Stimulated activated naive CD4-positive, alpha-beta T cell (primary cell): Measurements from ENCODE around the gene PDAP1.
"Not testable (repeated sequence)": the region's sequence is repeated elsewhere in the genome, so short reads cannot be mapped to it uniquely, and the experiment has no call there.

Source experiments
- DNase-seq, 6 experiments: peaks; one replicate each; lab custom pipeline; 2025; lab: John Stamatoyannopoulos, UW

The PDAP1 gene

DNA sequence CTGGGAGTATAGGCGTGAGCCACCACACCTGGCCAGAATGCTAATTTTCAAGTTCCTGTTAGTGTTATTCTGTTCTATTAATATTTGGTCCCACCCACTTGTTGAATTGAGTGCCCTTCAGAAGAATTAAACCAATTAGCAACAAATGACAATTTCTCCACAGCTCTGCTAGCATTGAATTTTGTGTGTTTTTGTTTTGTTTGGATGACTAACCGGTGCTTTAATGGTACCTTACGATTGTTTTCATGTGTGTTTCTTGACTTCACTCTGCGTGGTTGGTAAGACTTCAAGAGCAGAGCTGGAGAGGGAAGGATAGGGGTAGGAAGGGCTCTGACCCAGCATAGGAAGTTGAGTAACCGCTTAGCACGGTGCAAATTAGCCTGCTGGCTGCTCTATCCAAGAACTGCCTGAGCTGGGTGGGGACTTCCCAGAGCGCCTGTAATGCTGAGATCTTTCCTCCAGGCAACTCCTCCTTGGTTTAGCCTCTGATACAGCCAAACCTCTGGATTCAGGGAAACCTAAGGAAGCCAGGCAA, 29.3 kb downstream of the PDAP1 start:
- DNase-seq, result peak; percentile 10 to 62 (median 38)

DNA sequence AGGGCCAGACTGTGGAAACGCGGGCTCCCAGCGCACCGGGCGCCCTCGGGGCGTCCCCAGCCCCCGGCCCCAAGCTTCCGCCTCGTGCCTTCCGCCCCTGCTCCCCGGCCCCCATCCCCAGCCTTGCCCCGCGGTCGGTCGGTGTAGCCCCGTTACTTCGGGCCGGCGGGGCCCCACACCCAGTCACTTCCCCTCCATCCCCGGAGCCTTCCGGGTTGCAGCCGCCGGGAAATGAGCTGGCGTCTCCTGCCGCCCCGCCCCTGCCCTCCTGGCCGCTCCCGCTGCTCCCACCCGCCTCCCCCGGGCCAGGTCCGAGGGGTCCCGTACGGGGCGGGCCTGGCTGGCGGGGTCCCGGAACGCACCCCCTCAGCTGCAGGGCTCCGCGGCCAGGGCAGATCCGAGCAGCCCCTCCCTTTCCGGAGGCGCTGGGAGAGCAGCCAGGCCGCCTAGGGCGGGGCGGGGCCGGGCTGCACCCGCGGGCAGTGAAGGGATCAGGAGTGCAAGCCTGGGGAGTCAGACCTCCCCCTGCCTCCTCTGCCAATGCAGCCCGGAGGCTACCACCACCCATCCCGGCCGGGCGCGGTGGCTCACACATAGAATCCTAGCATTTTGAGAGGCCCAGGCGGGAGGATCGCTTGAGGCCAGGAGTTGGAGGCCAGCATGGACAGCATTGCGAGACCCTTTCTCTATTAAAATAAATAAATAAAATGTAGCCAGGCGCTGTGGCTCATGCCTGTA, 33.2 kb downstream of the PDAP1 start:
- DNase-seq, result peak; percentile 16 to 67 (median 52)

DNA sequence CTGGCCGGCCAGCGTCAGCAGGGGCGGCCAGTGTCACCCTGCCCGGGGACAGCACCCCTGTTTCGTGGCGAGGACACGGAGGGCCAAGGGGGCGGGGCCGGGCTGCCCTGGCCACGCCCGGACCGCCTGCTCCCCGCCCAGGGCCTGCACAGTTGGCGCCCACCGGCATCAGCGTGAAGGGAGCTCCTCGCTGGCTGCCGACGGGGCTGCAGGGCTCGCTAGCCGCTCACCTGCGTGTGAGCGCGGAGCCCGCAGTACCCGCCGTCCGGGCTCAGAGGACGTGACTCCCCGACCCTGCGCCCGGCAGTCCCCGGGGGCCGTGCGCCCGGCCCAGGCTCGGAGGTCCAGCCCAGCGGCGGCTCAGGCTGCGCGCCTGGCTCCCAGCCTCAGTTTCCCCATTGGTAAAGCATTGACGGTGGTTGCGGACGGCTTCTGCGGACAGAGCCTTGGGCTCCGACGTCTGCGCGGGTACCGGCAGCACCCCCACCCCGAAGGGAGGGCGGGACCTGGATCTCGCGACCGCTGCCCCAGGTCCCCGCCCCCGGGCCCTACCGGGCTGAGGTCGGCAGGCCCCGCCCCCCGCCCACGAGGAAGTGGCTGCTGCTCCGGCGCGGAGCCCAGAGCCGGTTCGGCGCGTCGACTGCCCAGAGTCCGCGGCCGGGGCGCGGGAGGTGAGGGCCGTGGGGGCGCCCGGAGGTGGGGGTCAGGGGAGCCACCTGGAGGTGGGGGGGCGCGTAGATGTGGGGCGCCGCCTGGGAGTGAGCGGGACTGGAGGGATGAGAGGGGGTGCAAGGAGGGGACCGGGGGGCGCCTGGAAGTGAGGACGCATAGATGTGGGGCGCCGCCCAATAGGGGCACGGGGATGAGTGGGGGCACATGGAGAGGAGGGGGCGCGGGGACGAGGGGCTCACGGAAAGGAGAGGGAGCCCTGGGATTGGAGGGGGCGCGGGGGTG, 34.0 kb downstream of the PDAP1 start, which contains the start of gene ARPC1B:
ARPC1B (plus strand) TSS at position 620 of the 954 bp plus-strand sequence. CDS start 10,985 bp downstream, outside the sequence.
- peak; percentile 68 to 82 (median 80) for DNase-seq

GRCh38 chr7:99373091-99374066, 35.0 kb downstream of the PDAP1 start:
- DNase-seq, result no peak

DNA sequence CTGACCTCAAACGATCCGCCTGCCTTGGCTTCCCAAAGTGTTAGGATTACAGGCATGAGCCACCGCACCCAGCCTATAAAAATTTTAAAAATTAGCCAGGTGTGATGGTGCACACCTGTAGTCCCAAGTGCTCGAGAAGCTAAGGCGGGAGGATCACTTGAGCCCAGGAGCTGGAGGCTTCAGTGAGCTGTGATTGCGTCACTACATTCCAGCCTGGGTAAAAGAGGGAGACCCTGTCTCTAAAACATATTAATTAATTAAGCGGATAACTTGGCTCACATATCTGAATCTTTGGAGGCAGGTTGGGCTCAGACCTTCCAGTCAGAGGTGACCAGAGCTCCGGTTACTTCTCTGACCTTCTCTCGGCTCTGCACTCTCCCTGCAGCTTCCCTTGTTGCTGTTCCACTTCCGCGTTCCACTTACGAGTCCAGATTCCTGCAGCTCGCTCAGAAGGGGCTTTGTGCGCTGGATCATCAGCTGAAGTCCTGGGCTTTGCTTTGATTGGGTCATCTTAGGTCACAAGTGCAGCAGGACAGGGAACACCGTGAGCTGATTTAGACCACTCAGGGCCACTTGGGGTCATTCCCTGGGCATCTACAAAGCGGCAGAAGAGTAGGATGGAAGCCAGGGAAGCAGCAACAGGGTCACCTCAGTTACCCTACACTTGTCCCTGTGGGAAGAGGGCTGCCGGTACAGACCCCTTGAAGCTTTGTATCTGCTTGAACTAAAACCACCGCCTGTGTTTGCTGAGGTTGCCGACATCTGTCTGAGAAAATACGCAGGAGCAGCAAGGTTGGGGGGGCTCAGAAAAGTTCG, 35.9 kb downstream of the PDAP1 start:
- DNase-seq, result no peak

GRCh38 chr7:99371376-99371920, 36.9 kb downstream of the PDAP1 start:
- no peak for DNase-seq

DNA sequence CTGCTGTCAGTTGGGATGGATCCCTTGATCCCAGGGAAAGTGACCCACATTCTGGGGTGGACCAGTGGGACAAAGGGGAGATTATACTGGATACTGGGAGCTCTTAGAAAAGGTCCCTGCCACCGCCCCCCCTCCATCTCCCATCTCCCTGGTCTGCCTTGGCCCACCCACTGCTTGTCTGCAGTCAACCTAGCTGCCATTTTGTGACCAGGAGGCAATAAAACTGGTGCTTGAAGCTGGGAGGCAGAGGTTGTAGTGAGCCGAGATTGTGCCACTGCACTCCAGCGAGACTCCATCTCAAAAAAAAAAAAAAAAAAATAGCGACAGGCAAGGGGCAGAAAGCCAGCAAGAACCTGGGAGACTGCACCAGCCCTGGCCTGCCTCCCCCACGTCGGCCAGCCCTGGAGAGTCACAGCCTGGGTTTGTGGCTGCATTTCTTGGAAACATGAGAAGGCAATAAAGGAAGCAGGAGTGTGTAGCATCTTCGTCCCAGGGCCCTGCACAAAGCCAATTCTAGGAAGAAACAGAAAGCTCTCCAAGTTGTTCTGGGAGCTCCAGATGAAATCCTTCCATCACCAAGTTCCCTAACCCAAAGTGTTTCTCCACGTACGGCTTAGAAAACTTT, 38.5 kb downstream of the PDAP1 start:
- DNase-seq, result no peak

DNA sequence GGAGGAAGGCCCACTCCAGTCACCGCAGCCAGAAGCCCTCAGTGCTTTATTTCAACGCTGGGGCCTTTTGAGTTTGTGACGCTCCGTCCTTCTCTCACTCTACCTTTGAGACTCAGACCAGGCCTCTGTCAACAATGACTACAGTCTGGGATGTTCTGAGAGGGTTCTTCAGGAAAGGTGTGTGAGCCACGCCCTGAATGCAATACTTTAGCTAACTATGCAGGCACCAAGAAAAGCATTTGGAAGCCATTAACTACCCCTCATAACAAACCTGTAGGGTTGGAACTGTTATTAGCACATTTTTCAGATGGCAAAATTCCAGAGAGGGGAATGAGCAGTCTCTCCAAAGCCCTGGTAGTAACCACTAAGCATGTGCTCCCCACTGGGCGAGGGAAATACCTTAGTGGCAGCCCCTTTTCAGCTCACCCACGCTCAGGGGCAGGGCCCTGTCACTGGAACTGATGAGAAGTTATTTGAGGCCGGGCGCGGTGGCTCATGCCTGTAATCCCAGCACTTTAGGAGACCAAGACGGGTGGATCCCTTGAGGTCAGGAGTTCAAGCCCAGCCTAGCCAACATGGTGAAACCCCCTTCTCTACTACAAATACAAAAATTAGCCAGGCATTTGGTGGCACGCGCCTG, 39.5 kb downstream of the PDAP1 start:
- no peak for DNase-seq

GRCh38 chr7:99366646-99367045, 41.8 kb downstream of the PDAP1 start:
- DNase-seq, result no peak

GRCh38 chr7:99365318-99366141, 42.9 kb downstream of the PDAP1 start:
- peak; percentile 32 to 67 (median 60) for DNase-seq

- DNase-seq, result no peak
Measured at GRCh38 chr7:99363286-99363685, 45.1 kb downstream of the PDAP1 start.

DNA sequence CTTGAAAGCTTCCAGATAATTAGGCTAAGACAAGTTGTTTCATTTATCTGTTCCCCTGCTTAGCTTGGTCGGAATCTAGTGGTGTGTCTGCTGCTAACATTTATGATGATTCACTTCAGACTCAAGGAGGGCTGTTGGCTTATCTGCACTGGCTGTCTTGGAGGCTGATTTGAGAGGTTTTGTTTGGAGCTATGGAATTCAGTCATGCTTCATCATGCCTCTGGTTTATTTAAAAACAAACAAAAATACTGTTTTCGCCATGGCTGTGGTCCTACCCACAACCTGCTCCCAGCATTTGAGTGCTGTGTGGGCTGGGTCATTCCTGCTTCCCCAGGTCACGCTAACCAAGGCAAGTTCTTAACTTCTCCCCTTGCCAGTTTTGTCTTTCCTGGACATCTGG, 45.6 kb downstream of the PDAP1 start:
- no peak for DNase-seq

GRCh38 chr7:99359465-99360154, 48.8 kb downstream of the PDAP1 start:
- DNase-seq, result no peak

DNA sequence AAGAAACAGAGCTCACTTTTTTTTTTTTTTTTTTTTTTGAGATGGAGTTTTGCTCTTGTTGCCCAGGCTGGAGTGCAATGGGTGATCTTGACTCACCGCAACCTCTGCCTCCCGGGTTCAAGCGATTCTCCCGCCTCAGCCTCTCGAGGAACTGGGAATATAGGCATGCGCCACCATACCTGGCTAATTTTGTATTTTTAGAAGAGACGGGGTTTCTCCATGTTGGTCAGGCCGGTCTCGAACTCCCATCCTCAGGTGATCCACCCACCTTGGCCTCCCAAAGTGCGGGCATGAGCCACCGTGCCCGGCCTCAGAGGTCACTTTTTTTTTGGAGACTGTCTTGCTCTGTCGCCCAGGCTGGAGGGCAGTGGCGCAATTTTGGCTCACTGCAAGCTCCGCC, 49.9 kb downstream of the PDAP1 start:
- not testable (repeated sequence) for DNase-seq

GRCh38 chr7:99357701-99358490, 50.5 kb downstream of the PDAP1 start:
- no peak for DNase-seq

DNA sequence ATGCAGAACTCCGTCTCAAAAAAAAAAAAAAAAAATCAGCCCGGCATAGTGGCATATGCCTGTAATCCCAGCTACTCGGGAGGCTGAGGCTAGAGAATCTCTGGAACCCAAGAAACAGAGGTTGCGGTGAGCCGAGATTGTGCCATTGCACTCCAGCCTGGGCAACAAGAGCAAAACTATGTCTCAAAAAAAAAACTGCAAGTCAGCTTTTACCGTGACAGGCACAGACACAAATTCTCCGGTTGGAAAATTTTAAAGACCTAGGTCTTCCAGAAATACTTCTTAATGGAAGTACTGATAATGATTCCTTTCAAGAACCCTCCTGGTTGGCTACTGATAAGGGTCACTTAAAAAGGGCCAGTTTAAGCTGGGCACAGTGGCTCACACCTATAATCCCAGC, 53.3 kb downstream of the PDAP1 start:
- no peak for DNase-seq

- DNase-seq, result no peak
Measured at GRCh38 chr7:99352247-99352646, 56.1 kb downstream of the PDAP1 start.
